GM23248 (cell line): Measurements from ENCODE around the gene PIK3R5.

Experiments
- EZH2 ChIP-seq: fragments of 200-600 bp; sonication (generic); IDR thresholded peaks from 2 replicates; pipeline ENCODE4 v1.6.1; 2018; ENCODE audit warnings: antibody characterized with exemption, mild to moderate bottlenecking; ENCODE audit not compliant: insufficient read depth, poor library complexity, severe bottlenecking
- EZH2phosphoT487 ChIP-seq: fragments of 200-600 bp; sonication (generic); IDR thresholded peaks from 2 replicates; pipeline ENCODE4 v1.6.1; 2018; ENCODE audit warnings: antibody characterized with exemption, moderate library complexity, mild to moderate bottlenecking, low read depth; ENCODE audit not compliant: insufficient read depth

GRCh38 chr17:8904686-8905085 lies 60.8 kb downstream of the PIK3R5 start:
- TF ChIP-seq EZH2phosphoT487: no peak
- no peak for TF ChIP-seq EZH2
